GM21825 (cell line): ENCODE results near the gene ZDHHC20.

ENCODE experiments used
- ATAC-seq: cut with Tn5 transposase; IDR thresholded peaks from one replicate; pipeline ENCODE4 v1.9.1; 2021; ENCODE audit warnings: mild to moderate bottlenecking, moderate library complexity; ENCODE audit not compliant: unreplicated experiment

The ZDHHC20 gene

GRCh38 chr13:21458813-21459701, at the start of gene ZDHHC20:
Gene ZDHHC20, minus strand, starts transcription at chr13:21459303. Its CDS starts 132 bp downstream, at chr13:21459171.
- peak; percentile 87 for ATAC-seq

- ATAC-seq: no peak
These were observed 45.3 kb upstream of the ZDHHC20 start for GRCh38 chr13:21504379-21504778.

GRCh38 chr13:21501686-21502085, 42.6 kb upstream of the ZDHHC20 start:
- no peak for ATAC-seq

GRCh38 chr13:21486322-21486721, 27.2 kb upstream of the ZDHHC20 start:
- ATAC-seq: no peak

- ATAC-seq: no peak
These were observed 24.6 kb upstream of the ZDHHC20 start for GRCh38 chr13:21483748-21484147.

- no peak for ATAC-seq
These were observed 22.3 kb upstream of the ZDHHC20 start for GRCh38 chr13:21481359-21481758.

GRCh38 chr13:21478881-21479808, 20.0 kb upstream of the ZDHHC20 start:
- no peak for ATAC-seq

GRCh38 chr13:21476893-21477472, 17.9 kb upstream of the ZDHHC20 start:
- peak; percentile 84 for ATAC-seq

GRCh38 chr13:21475115-21475514, 16.0 kb upstream of the ZDHHC20 start:
- no peak for ATAC-seq

- no peak for ATAC-seq
These were observed 11.7 kb upstream of the ZDHHC20 start for GRCh38 chr13:21470785-21471184.

GRCh38 chr13:21466527-21466926, 7.4 kb upstream of the ZDHHC20 start:
- ATAC-seq: no peak

GRCh38 chr13:21465710-21466160, 6.6 kb upstream of the ZDHHC20 start:
- no peak for ATAC-seq

- no peak for ATAC-seq
These were observed 4.3 kb upstream of the ZDHHC20 start for GRCh38 chr13:21463424-21463823.

- ATAC-seq: no peak
These were observed 2.0 kb upstream of the ZDHHC20 start for GRCh38 chr13:21461131-21461530.

- ATAC-seq: peak; percentile 40
These were observed 671 bp downstream of the ZDHHC20 start for GRCh38 chr13:21458451-21458812.

- ATAC-seq: no peak
These were observed 5.6 kb downstream of the ZDHHC20 start for GRCh38 chr13:21453387-21454081.

- ATAC-seq: no peak
These were observed 8.2 kb downstream of the ZDHHC20 start for GRCh38 chr13:21450936-21451335.

- ATAC-seq: no peak
These were observed 12.4 kb downstream of the ZDHHC20 start for GRCh38 chr13:21446656-21447055.

- no peak for ATAC-seq
These were observed 13.3 kb downstream of the ZDHHC20 start for GRCh38 chr13:21445759-21446158.

- ATAC-seq: no peak
These were observed 15.9 kb downstream of the ZDHHC20 start for GRCh38 chr13:21443171-21443570.

- no peak for ATAC-seq
These were observed 22.5 kb downstream of the ZDHHC20 start for GRCh38 chr13:21436582-21436981.
